CD14-positive monocyte (primary cell): Measurements from ENCODE around the gene PPIF. TPM values are rescaled to one million over a fixed set of nuclear protein-coding genes. Genes with fewer than 3 reads are reported as not detected.
"Not testable (repeated sequence)": the region's sequence is repeated elsewhere in the genome, so short reads cannot be mapped to it uniquely, and the experiment has no call there.

Experiments
- DNase-seq, 3 donors: peaks; one replicate each; pipeline ENCODE4 v3.0.0-alpha.2; 2011 to 2022
- H2AFZ ChIP-seq: 2 replicates; pipeline ENCODE4 v1.6.0; 2012; ENCODE audit warnings: mild to moderate bottlenecking, low read depth, low read length, inconsistent platforms; ENCODE audit not compliant: insufficient read depth, poor library complexity, severe bottlenecking
- H3K27ac ChIP-seq, 2 donors: 1 replicate in 1 of 2; 2 replicates in 1 of 2; pipeline ENCODE4 v1.5.1; 2012 to 2013; ENCODE audit warnings: low read length in 2 of 2, control low read depth in 1 of 2, inconsistent platforms in 1 of 2, low read depth in 1 of 2, mild to moderate bottlenecking in 1 of 2
- H3K27me3 ChIP-seq, 2 donors: one replicate each; pipeline versions ENCODE4 v1.6.0 to v1.6.1; 2011 to 2013; ENCODE audit warnings: low read length in 2 of 2; ENCODE audit not compliant: control insufficient read depth in 2 of 2, insufficient read depth in 2 of 2
- H3K36me3 ChIP-seq, 2 donors: replicated peaks in 1 of 2; 1 replicate in 1 of 2; 2 replicates in 1 of 2; pipeline versions ENCODE4 v1.5.1 to v1.6.1; 2012 to 2013; ENCODE audit warnings: low read length in 2 of 2, control low read depth in 1 of 2, inconsistent platforms in 1 of 2, mild to moderate bottlenecking in 1 of 2; ENCODE audit not compliant: insufficient read depth in 2 of 2, control insufficient read depth in 1 of 2
- H3K4me1 ChIP-seq, 2 donors: 1 replicate in 1 of 2; 2 replicates in 1 of 2; pipeline versions ENCODE4 v1.5.1 to v1.6.1; 2012 to 2013; ENCODE audit warnings: low read length in 2 of 2, control low read depth in 1 of 2, inconsistent platforms in 1 of 2, mild to moderate bottlenecking in 1 of 2, moderate library complexity in 1 of 2; ENCODE audit not compliant: insufficient read depth in 2 of 2, control insufficient read depth in 1 of 2
- H3K4me2 ChIP-seq: replicated peaks from 2 replicates; pipeline ENCODE3; 2012; ENCODE audit warnings: low read length, moderate library complexity, mild to moderate bottlenecking; ENCODE audit not compliant: poor library complexity, severe bottlenecking; ENCODE audit errors: extremely low read depth
- H3K4me3 ChIP-seq, 3 experiments: fragments of 200-600 bp in 1 of 3; sonication (generic) in 1 of 3; replicated peaks in 1 of 3; 1 replicate in 2 of 3; 2 replicates in 1 of 3; pipeline ENCODE4 v1.5.1; 2011 to 2013; ENCODE audit warnings: low read length in 3 of 3, mild to moderate bottlenecking in 3 of 3, control low read depth in 2 of 3, low read depth in 2 of 3, inconsistent platforms in 1 of 3, moderate library complexity in 1 of 3
- H3K79me2 ChIP-seq: 2 replicates; pipeline ENCODE4 v1.6.0; 2012; ENCODE audit warnings: mild to moderate bottlenecking, control low read depth, inconsistent platforms, low read length, moderate library complexity; ENCODE audit not compliant: insufficient read depth
- H3K9ac ChIP-seq: 2 replicates; pipeline ENCODE4 v1.6.0; 2017; ENCODE audit warnings: low read length, mild to moderate bottlenecking; ENCODE audit not compliant: insufficient read depth, poor library complexity, severe bottlenecking
- H3K9me3 ChIP-seq, 2 donors: replicated peaks in 1 of 2; 1 replicate in 1 of 2; 2 replicates in 1 of 2; pipeline versions ENCODE4 v1.5.1 to v1.6.1; 2012 to 2013; ENCODE audit warnings: low read length in 2 of 2, control low read depth in 1 of 2; ENCODE audit not compliant: control insufficient read depth in 1 of 2, insufficient read depth in 1 of 2
- H4K20me1 ChIP-seq: 2 replicates; pipeline ENCODE4 v1.6.0; 2012; ENCODE audit warnings: mild to moderate bottlenecking, low read length, control low read depth, moderate library complexity; ENCODE audit not compliant: insufficient read depth
- H3K27ac Mint-ChIP-seq, 7 donors: one replicate each; pipeline ENCODE4 v1.8.0; 2020; ENCODE audit warnings: mild to moderate bottlenecking in 7 of 7, mixed read lengths in 7 of 7, moderate library complexity in 6 of 7, inconsistent platforms in 2 of 7
- H3K27me3 Mint-ChIP-seq, 3 donors: one replicate each; pipeline ENCODE4 v1.8.0; 2021 to 2022; ENCODE audit warnings: low read depth in 3 of 3, mild to moderate bottlenecking in 3 of 3, mixed read lengths in 3 of 3, moderate library complexity in 3 of 3, inconsistent platforms in 1 of 3
- H3K36me3 Mint-ChIP-seq, 2 donors: one replicate each; pipeline ENCODE4 v1.8.0; 2020; ENCODE audit warnings: mixed read lengths in 2 of 2, inconsistent platforms in 1 of 2, mild to moderate bottlenecking in 1 of 2
- H3K4me1 Mint-ChIP-seq: one replicate; pipeline ENCODE4 v1.8.0; 2020; ENCODE audit warnings: mild to moderate bottlenecking, mixed read lengths
- H3K4me3 Mint-ChIP-seq, 2 donors: one replicate each; pipeline ENCODE4 v1.8.0; 2020; ENCODE audit warnings: mild to moderate bottlenecking in 2 of 2, mixed read lengths in 2 of 2, moderate library complexity in 1 of 2
- H3K9me3 Mint-ChIP-seq, 7 donors: one replicate each; pipeline ENCODE4 v1.8.0; 2020 to 2022; ENCODE audit warnings: mixed read lengths in 7 of 7, mild to moderate bottlenecking in 6 of 7, moderate library complexity in 6 of 7, inconsistent platforms in 2 of 7
- WGBS: methylation state at CpG from one replicate; pipeline ENCODE4 v1.1.5; 2013; ENCODE audit warnings: missing lambda C conversion rate; ENCODE audit not compliant: insufficient coverage; 5-methylcytosine and 5-hydroxymethylcytosine counted together
- intact Hi-C, 2 donors: fragments of 100-400 bp; cut with micrococcal nuclease; formaldehyde crosslinking; loops; one replicate each; pipeline versions ENCODE4 v1.15.0 to v1.15.1; 2023
- polyA plus RNA-seq, 3 donors: library from polyadenylated mRNA; depleted of rRNA in 1 of 3; unstranded in 2 of 3; stranded (reverse) in 1 of 3; fragments of 300-500 nt in 2 of 3; fragments of >200 nt in 1 of 3; fragmentation: Illumina TruSeq in 2 of 3; gene quantifications; 1 replicate in 2 of 3; 2 replicates in 1 of 3; pipeline ENCODE4 v1.2.3, GENCODE V29; 2012 to 2021
- TF ChIP-seq, protein P1 (sequence below): fragments of 200-600 bp; IDR thresholded peaks from one replicate; pipeline ENCODE4 v1.8.0; 2022; ENCODE audit warnings: antibody characterized with exemption, mild to moderate bottlenecking

Gene PPIF
- polyA plus RNA-seq, 3 donors = 36.6 to 1,064 (median 52.3) TPM

DNA sequence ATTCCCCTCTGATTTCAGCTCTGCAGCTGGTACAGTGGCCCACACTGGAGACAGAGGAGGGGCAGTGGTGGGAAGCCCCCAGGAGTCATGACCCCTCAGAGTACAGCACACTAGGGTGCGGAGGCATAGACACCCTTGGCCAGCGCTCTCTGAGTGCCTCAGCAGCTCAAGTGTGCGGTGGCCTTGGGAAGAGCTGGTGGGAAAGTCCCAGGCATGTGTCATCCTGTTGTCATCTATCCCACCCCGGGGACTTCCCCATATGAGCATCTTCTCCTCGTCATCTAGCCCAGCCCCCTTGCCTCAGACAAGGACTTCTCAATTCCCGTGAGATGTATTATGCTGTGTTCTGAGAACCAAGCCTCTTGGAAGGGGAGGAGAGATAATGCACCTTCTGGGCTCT is 15.6 kb upstream of the PPIF start:
- Histone ChIP-seq H3K9ac (peak overlapping the region; percentile 70), H3K4me2 (no peak overlapping the region), H3K4me1 (peaks cover 22 to 24% of the 10 kb centered on the region in 2 donors), H3K27ac (peak overlapping the region; percentile 89 to 92), H3K4me3 (no peak overlapping the region), H3K9me3 (no peaks in the 10 kb centered on the region), H3K79me2 (no peaks in the 10 kb centered on the region), H2AFZ (no peak overlapping the region), H3K27me3 (no peaks in the 10 kb centered on the region), H4K20me1 (no peaks in the 10 kb centered on the region), H3K36me3 (no peaks in the 10 kb centered on the region)
- peaks cover 5 to 9% (median 6%) of the 10 kb centered on the region in 3 donors for H3K27me3 Mint-ChIP-seq
- peaks cover 0 to 7% (median 0%) of the 10 kb centered on the region in 7 donors for H3K9me3 Mint-ChIP-seq
- WGBS = 40% methylated on average over 3 of the region's 6 CpGs
- intact Hi-C loops = loop anchor here (2.0 to 5.0 kb wide), 3 partner anchors 15 to 84 kb away; partner anchors contain the start of gene PPIF (in 1 of the 2)
- TF ChIP-seq, protein P1, sequence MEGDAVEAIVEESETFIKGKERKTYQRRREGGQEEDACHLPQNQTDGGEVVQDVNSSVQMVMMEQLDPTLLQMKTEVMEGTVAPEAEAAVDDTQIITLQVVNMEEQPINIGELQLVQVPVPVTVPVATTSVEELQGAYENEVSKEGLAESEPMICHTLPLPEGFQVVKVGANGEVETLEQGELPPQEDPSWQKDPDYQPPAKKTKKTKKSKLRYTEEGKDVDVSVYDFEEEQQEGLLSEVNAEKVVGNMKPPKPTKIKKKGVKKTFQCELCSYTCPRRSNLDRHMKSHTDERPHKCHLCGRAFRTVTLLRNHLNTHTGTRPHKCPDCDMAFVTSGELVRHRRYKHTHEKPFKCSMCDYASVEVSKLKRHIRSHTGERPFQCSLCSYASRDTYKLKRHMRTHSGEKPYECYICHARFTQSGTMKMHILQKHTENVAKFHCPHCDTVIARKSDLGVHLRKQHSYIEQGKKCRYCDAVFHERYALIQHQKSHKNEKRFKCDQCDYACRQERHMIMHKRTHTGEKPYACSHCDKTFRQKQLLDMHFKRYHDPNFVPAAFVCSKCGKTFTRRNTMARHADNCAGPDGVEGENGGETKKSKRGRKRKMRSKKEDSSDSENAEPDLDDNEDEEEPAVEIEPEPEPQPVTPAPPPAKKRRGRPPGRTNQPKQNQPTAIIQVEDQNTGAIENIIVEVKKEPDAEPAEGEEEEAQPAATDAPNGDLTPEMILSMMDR = no peak
- H3K4me1 Mint-ChIP-seq = peaks cover 27% of the 10 kb centered on the region
- H3K27ac Mint-ChIP-seq = peak overlapping the region; percentile 94 to 98 (median 98)
- no peaks in the 10 kb centered on the region for H3K36me3 Mint-ChIP-seq
- H3K4me3 Mint-ChIP-seq = peak overlapping the region; percentile 25 to 53
- peak; percentile 98 to 100 (median 99) for DNase-seq

GRCh38 chr10:79332610-79333315 is 14.5 kb upstream of the PPIF start:
- not testable (repeated sequence) for H3K9me3 ChIP-seq, H3K27me3 ChIP-seq, H3K4me3 ChIP-seq, H3K36me3 Mint-ChIP-seq, H3K79me2 ChIP-seq, H3K36me3 ChIP-seq, H3K27me3 Mint-ChIP-seq, H2AFZ ChIP-seq, H3K4me2 ChIP-seq, H3K4me3 Mint-ChIP-seq, H4K20me1 ChIP-seq, H3K9me3 Mint-ChIP-seq, H3K9ac ChIP-seq
- peak in 1 of 3 donors; percentile 11 for DNase-seq
- 100% methylated on average over 1 of the region's 10 CpGs for WGBS
- Mint-ChIP-seq H3K4me1 (peaks cover 27% of the 10 kb centered on the region), H3K27ac (peak overlapping the region in 6 of 7 donors; percentile 37 to 98 (median 84))
- H3K4me1 ChIP-seq = peaks cover 22 to 24% of the 10 kb centered on the region in 2 donors
- peak overlapping the region in 1 of 2 donors; percentile 43 for H3K27ac ChIP-seq
- intact Hi-C loops = loop anchor here (5.0 kb wide), 2 partner anchors 35 to 85 kb away; no protein-coding TSS in a partner anchor
